HG02884 (cell line): Measurements from ENCODE around the gene SLC36A4.
"Not testable (repeated sequence)": the region's sequence is repeated elsewhere in the genome, so short reads cannot be mapped to it uniquely, and the experiment has no call there.

Experiments
- ATAC-seq: cut with Tn5 transposase; IDR thresholded peaks from one replicate; pipeline ENCODE4 v1.9.1; 2021; ENCODE audit warnings: mild to moderate bottlenecking, moderate library complexity; ENCODE audit not compliant: unreplicated experiment

Gene SLC36A4

DNA sequence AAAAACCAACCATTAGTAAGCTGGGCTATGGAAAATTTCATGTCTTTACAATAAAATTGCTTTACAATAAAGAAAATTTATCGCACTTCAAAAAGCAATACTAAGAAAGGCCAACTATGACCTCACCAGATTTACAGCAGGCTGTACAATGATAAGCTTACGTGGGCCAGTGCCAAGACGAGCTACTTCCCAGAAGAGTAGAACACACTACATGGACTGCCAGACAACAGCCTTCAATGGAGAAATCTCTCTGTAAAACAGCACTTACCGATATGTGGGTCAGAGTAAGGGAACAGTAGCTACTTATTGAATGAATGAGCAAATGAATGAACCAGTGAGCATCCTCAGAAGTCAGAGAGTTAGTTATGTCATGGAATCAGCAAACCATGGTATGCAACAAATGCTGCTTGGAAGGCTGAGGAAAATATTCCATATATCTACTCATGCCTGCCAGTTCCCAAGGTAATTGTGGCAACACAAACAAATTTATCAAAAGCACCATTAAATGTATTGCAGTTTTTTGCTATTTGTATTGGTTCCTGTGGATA lies 74.4 kb downstream of the SLC36A4 start:
- no peak for ATAC-seq

GRCh38 chr11:93122535-93123235 lies 75.1 kb downstream of the SLC36A4 start:
- no peak for ATAC-seq

DNA sequence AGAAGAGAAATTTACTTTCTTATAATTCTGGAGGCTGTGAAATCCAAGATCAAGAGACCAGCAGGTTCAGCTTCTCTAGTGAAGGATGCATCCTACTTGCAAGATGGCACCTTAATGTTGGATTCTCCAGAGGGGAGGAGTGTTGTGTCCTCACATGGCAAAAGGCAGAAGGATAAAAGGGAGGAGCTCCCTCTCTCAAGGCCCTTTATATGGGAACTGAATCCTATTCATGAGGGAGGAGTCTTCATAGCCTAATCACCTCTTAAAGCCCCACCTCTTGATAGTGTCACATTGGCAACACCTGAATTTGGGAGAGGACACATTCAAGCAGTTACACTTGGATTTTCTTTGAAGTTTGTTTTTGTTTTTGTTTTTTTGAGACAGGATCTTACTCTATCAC lies 79.5 kb downstream of the SLC36A4 start:
- ATAC-seq: no peak

DNA sequence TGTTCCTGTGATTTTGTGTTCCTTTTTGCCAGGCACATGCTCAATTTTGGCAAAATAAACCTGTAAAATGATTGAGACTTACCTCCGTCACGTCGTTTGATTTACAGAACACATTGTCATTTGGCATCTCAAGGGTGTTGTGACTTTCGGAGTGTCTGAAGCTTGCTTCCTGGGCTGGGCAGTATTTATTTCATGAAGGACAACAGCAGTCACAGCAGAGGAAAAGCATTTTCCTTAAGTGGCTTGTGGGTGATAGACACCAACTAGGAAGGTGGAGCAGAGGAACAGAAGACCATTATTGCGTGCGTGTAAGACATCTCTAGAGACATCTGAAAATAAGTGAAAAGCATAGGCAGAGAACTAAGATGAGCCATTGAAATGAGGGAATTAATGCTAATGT lies 80.2 kb downstream of the SLC36A4 start:
- ATAC-seq: no peak

DNA sequence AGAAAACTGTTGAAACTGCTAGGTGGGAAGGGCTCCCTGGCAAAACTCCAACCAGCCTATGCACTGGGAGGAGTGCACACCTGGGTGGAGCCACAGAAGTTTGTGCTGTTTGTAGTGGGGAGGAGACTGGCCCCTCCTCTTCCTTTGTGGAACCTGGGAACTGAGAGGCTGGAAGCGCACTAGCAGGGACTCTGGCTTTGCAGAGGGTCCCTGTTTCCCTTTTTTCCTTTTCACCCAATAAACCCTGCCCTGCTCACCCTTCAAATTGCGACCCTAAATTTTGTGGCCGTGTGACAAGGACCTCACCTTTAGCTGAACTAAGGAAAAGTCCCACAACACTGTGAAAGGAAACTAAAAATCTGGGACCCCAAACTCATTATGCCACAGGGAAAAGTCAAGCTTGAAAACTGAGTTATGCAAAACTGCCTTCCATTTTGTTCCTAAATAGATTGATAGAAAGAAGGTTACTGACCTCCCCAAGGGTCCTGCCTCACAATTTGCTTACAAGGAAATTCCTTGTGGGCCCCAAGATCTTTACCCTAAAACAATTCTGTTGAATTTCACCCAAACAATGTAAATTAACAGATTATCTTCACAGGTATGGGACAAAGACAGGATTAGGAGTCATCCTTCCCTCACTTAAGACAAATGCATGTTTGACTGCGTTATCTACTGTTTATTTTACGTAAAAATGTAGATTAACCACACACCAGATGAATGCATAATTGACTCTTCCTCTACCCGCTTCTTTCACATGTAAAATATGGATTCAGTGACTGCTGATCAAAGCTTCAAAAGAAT lies 81.0 kb downstream of the SLC36A4 start:
- ATAC-seq: no peak

DNA sequence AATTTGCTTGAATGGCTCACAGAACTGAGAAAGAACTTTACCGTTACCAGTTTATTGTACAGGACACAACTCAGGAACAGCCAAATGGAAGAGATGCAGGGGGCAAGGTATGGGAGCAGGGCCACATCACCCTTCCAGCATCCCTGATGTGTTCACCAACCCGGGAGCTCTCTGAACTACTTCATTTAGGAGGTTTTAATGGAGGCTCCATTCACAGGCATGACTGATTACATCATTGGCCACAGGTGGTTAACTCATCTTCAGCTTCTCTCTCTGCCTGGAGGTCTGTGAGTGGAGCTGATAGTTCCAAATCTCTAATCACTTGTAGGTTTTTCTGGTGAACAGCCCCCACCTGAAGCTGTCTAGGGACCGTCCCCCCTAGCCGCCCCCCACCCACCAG lies 83.5 kb downstream of the SLC36A4 start:
- ATAC-seq: no peak

DNA sequence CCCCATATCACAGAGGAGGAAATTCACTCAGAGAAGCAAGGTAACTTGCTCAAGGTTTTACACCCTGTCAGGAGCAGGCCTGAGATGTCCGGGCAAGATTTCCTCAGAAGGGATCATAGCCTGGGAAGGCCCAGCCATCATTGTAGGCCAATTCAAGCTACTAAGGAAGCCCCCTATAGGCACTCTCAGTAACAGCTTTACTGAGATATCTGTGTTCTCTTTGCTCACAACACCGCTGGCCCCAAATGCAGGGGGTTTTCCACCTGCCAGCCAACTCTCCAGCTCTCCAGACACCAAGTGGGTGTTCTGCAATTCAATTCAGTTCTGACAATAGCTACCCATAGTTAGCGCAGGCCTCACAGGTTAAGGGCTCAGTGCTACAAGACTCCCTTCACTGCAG lies 84.0 kb downstream of the SLC36A4 start:
- no peak for ATAC-seq

DNA sequence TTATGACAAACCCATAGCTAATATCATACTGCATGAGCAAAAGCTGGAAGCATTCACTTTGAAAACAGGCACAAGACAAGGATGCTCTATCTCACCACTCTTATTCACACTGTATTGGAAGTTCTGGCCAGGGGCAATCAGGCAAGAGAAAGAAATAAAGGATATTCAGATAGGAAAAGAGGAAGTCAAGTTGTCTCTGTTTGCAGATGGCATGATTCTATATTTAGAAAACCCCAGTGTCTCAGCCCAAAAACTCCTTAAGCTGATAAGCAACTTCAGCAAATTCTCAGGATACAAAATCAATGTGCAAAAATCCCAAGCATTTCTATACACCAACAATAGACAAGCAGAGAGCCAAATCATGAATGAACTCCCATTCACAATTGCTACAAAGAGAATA lies 86.6 kb downstream of the SLC36A4 start:
- not testable (repeated sequence) for ATAC-seq

DNA sequence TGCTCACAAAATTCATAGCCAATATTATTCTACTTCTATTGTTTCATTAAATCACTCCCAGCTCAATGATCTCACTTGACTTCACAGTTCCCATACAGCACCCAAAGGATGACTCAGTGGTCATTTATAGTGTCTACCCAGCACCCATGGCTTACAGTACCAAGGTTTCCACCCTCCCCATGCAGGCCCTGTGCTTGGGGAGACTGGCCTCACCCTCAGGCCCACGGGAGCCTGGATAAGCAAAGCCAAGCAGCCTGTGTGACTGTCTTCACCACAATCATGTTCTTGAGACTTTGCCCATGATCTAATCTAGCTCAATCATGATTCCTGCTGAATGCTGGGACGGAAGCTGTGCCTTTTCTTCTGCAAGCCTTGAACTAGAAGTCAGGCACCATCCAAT lies 97.6 kb downstream of the SLC36A4 start:
- no peak for ATAC-seq

- ATAC-seq: no peak
Observed at GRCh38 chr11:93099806-93100205, 98.0 kb downstream of the SLC36A4 start.
